MM.1S (cell line): ENCODE data around the gene GALR3.

Experiments
- DNase-seq: peaks from one replicate; pipeline ENCODE4 v3.0.0-alpha.2; 2015
- H2AFZ ChIP-seq: fragments of 300-600 bp; sonication (generic); 2 replicates; pipeline ENCODE4 v1.6.0; 2016; ENCODE audit warnings: antibody characterized with exemption, low read length
- H3F3A ChIP-seq: fragments of 300-600 bp; sonication (generic); 2 replicates; pipeline ENCODE4 v1.6.1; 2016; ENCODE audit warnings: mild to moderate bottlenecking, antibody characterized with exemption, low read length, moderate library complexity, mixed read lengths; ENCODE audit not compliant: insufficient read depth
- H3K27ac ChIP-seq: fragments of 300-600 bp; sonication (generic); 2 replicates; pipeline ENCODE4 v1.5.1; 2016; ENCODE audit warnings: mild to moderate bottlenecking, low read length
- H3K27me3 ChIP-seq: fragments of 300-600 bp; sonication (generic); replicated peaks from 2 replicates; pipeline ENCODE4 v1.6.0; 2016; ENCODE audit warnings: low read length; ENCODE audit not compliant: insufficient read depth
- H3K36me3 ChIP-seq: fragments of 300-600 bp; sonication (generic); replicated peaks from 2 replicates; pipeline ENCODE4 v1.6.1; 2016; ENCODE audit warnings: mild to moderate bottlenecking, low read length, mixed read lengths; ENCODE audit not compliant: insufficient read depth
- H3K4me1 ChIP-seq: fragments of 300-600 bp; sonication (generic); 2 replicates; pipeline ENCODE4 v1.6.1; 2016; ENCODE audit warnings: low read length, mixed read lengths
- H3K4me2 ChIP-seq: fragments of 300-600 bp; sonication (generic); 2 replicates; pipeline ENCODE4 v1.6.0; 2016; ENCODE audit warnings: low read depth, low read length
- H3K4me3 ChIP-seq: fragments of 300-600 bp; sonication (generic); 2 replicates; pipeline ENCODE4 v1.5.1; 2016; ENCODE audit warnings: low read length, mixed read lengths
- H3K79me2 ChIP-seq: fragments of 300-600 bp; sonication (generic); 2 replicates; pipeline ENCODE4 v1.6.1; 2016; ENCODE audit warnings: mixed run types, low read length, mixed read lengths
- H3K9ac ChIP-seq: fragments of 300-600 bp; sonication (generic); 2 replicates; pipeline ENCODE4 v1.6.1; 2016; ENCODE audit warnings: low read length, mixed read lengths
- H3K9me2 ChIP-seq: fragments of 300-600 bp; sonication (generic); replicated peaks from 2 replicates; pipeline ENCODE4 v1.6.1; 2016; ENCODE audit warnings: mild to moderate bottlenecking, low read length, mixed read lengths; ENCODE audit not compliant: insufficient read depth
- H3K9me3 ChIP-seq: fragments of 300-600 bp; sonication (generic); replicated peaks from 2 replicates; pipeline ENCODE4 v1.6.1; 2016; ENCODE audit warnings: mild to moderate bottlenecking, low read length, mixed read lengths; ENCODE audit not compliant: insufficient read depth
- H4K20me1 ChIP-seq: fragments of 300-600 bp; sonication (generic); 2 replicates; pipeline ENCODE4 v1.6.1; 2016; ENCODE audit warnings: mild to moderate bottlenecking, low read length, moderate library complexity, mixed read lengths; ENCODE audit not compliant: insufficient read depth
- CTCF ChIP-seq: fragments of 300-600 bp; sonication (generic); IDR thresholded peaks from 2 replicates; pipeline ENCODE4 v1.5.1; 2016; ENCODE audit warnings: antibody characterized with exemption, low read length, mixed read lengths
- EZH2 ChIP-seq: fragments of 300-600 bp; sonication (generic); optimal IDR thresholded peaks from 2 replicates; pipeline ENCODE3; 2017; ENCODE audit warnings: low read depth, mild to moderate bottlenecking, antibody characterized with exemption, low read length, mixed read lengths
- EZH2phosphoT487 ChIP-seq: fragments of 300-600 bp; sonication (generic); IDR thresholded peaks from 2 replicates; pipeline ENCODE4 v1.6.1; 2018; ENCODE audit warnings: antibody characterized with exemption, low read length

The GALR3 gene

DNA sequence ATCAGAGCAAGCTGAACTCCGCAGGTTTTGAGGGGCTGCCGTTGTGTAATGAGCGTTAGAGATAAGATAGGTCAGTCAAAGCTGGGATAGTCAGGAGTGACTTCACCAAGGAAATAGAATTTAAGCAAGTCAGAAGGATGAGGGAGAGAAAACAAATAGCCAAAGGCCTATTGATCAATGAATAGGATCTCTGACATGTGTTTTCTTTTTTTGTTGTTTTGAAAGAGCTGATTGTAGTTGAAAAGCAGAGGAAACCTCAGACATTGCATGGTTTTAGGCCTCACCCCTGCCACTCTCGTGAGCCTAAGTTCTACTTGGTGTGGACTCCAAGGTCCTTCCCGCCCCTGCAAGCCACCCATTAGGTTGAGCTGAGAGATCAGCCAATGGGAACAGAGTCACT, 29.2 kb downstream of the GALR3 start:
- Histone ChIP-seq H3K9me3 (no peaks in the 10 kb centered on the region), H3K4me3 (no peak overlapping the region), H3K27me3 (no peaks in the 10 kb centered on the region), H3K36me3 (peaks cover 10% of the 10 kb centered on the region; the same call in 1 of the 2 replicates), H2AFZ (no peak overlapping the region), H3K9ac (no peak overlapping the region), H3F3A (peaks cover 4% of the 10 kb centered on the region; the same call in 1 of the 2 replicates), H3K4me2 (no peak overlapping the region), H3K4me1 (0 out of 2 replicates have a peak, but pooled peaks cover 4% of the 10 kb centered on the region), H4K20me1 (0 out of 2 replicates have a peak, but pooled peaks cover 5% of the 10 kb centered on the region), H3K27ac (no peak overlapping the region), H3K79me2 (peaks cover 74% of the 10 kb centered on the region), H3K9me2 (no peaks in the 10 kb centered on the region)
- TF ChIP-seq EZH2phosphoT487 = no peak
- TF ChIP-seq CTCF = no peak
- no peak for TF ChIP-seq EZH2
- DNase-seq = no peak

DNA sequence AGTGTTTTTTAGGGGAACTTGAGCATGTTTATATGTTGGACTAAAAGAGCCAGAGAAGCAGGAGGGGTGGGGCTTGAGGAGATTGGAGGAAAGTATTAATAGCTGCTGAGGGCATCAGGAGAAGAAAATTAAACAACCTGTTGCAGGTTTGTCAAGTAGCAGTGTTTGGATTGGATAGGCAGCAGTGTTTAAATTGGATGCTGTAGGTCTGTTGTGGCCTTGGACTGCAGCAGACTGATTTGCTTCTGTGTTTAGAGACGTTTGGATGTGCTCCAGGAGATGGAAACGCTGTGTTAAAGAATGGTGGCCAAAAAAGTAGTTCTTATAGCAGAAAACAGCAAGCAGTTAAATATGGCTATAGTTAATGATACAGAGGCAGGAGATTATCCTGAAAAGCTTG, 31.8 kb downstream of the GALR3 start:
- Histone ChIP-seq H4K20me1 (0 out of 2 replicates have a peak, but pooled peaks cover 5% of the 10 kb centered on the region), H3K36me3 (peaks cover 16% of the 10 kb centered on the region), H3K9me2 (no peaks in the 10 kb centered on the region), H3K4me3 (no peak overlapping the region), H3K4me1 (0 out of 2 replicates have a peak, but pooled peaks cover 2% of the 10 kb centered on the region), H2AFZ (no peak overlapping the region), H3K79me2 (peaks cover 70% of the 10 kb centered on the region), H3K9me3 (no peaks in the 10 kb centered on the region), H3F3A (peaks cover under 1% of the 10 kb centered on the region; the same call in 1 of the 2 replicates), H3K9ac (no peak overlapping the region), H3K4me2 (no peak overlapping the region), H3K27ac (no peak overlapping the region), H3K27me3 (no peaks in the 10 kb centered on the region)
- no peak for TF ChIP-seq EZH2
- no peak for TF ChIP-seq CTCF
- no peak for TF ChIP-seq EZH2phosphoT487
- DNase-seq = no peak

- 0 out of 2 replicates have a peak, but pooled peaks cover 5% of the 10 kb centered on the region for H4K20me1 ChIP-seq
- no peaks in the 10 kb centered on the region for H3K9me3 ChIP-seq
- no peak overlapping the region for H2AFZ ChIP-seq
- no peak overlapping the region for H3K4me2 ChIP-seq
- H3K4me3 ChIP-seq = no peak overlapping the region
- H3K36me3 ChIP-seq = peaks cover 16% of the 10 kb centered on the region
- no peak overlapping the region for H3K9ac ChIP-seq
- H3K4me1 ChIP-seq = no peaks in the 10 kb centered on the region
- peaks cover 65% of the 10 kb centered on the region for H3K79me2 ChIP-seq
- H3F3A ChIP-seq = no peaks in the 10 kb centered on the region; the same call in 1 of the 2 replicates
- DNase-seq = no peak
- H3K9me2 ChIP-seq = no peaks in the 10 kb centered on the region
- H3K27me3 ChIP-seq = no peaks in the 10 kb centered on the region
- H3K27ac ChIP-seq = no peak overlapping the region
- TF ChIP-seq EZH2 = no peak
- no peak for TF ChIP-seq CTCF
- no peak for TF ChIP-seq EZH2phosphoT487
These were observed 32.3 kb downstream of the GALR3 start for GRCh38 chr22:37855462-37855861.
